ENCODE results near the gene USP21.
"Not testable (repeated sequence)": the region's sequence is repeated elsewhere in the genome, so short reads cannot be mapped to it uniquely, and the experiment has no call there.

The USP21 gene, protein sequence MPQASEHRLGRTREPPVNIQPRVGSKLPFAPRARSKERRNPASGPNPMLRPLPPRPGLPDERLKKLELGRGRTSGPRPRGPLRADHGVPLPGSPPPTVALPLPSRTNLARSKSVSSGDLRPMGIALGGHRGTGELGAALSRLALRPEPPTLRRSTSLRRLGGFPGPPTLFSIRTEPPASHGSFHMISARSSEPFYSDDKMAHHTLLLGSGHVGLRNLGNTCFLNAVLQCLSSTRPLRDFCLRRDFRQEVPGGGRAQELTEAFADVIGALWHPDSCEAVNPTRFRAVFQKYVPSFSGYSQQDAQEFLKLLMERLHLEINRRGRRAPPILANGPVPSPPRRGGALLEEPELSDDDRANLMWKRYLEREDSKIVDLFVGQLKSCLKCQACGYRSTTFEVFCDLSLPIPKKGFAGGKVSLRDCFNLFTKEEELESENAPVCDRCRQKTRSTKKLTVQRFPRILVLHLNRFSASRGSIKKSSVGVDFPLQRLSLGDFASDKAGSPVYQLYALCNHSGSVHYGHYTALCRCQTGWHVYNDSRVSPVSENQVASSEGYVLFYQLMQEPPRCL

GRCh38 chr1:161159087-161159912 is at the start of gene USP21:
Gene USP21 (plus strand): TSS chr1:161159500. CDS start chr1:161160641, 1,141 bp downstream.
- peak; percentile 83 for DNase-seq

DNA sequence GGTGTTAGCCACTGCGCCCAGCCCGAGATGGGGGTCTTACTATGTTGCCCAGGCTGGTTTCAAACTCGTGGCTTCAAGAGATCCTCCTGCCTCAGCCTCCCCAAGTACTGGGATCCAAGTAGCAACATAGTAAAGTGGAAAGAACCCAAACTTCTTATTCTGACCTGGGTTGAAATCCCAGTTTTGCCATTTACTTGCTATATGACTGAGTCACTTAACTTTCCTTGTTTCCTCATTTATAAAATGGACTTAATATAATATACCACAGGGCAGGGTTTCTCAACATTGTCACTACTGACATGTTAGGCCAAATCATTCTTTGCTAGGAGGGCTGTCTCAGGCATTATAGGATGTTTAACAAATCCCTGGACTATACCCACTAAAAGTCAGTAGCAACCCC is 48.2 kb upstream of the USP21 start:
- DNase-seq = no peak

- no peak for DNase-seq
Measured at GRCh38 chr1:161111527-161111926, 47.8 kb upstream of the USP21 start.

DNA sequence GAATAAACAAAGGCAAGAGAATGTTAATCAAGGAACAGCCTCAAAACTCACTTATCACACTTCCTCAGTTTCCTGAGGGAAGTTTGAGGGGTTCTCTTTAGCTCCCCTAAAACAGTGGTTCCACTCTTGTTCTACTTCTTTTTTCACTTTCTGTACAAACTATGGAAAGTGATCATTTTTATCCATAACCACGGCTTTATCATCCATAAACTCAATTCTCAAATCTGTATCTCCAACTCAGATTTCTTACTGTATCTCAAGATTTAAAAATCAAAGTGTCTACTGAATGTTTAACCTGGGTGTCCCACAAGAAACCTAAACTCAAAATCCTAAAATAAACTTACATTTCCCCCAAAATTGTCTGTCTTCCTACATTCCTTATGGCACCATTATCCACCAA is 45.4 kb upstream of the USP21 start:
- no peak for DNase-seq

- no peak for DNase-seq
Measured at GRCh38 chr1:161114556-161114955, 44.7 kb upstream of the USP21 start.

DNA sequence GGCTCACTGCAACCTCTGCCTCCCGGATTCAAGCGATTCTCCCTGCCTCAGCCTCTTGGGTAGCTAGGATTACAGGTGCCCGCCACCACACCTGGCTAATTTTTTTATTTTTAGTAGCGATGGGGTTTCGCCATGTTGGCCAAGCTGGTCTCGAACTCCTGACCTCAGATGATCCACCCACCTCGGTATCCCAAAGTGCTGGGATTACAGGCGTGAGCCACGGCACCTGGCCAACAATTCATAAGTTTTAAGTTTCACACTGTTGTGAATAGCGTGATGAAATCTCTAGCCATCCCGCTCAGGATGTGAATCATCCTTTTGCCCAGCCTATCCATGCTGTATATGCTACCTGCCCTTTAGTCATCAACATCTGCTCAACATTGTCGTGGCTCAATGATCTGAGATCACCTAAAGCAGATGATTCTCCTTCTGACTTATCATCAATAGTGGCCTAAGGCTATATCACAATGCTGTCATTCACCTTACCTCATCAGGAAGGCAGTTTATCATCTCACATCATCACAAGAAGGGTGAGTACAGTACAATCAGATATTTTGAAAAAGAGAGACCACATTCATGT is 44.1 kb upstream of the USP21 start:
- no peak for DNase-seq

DNA sequence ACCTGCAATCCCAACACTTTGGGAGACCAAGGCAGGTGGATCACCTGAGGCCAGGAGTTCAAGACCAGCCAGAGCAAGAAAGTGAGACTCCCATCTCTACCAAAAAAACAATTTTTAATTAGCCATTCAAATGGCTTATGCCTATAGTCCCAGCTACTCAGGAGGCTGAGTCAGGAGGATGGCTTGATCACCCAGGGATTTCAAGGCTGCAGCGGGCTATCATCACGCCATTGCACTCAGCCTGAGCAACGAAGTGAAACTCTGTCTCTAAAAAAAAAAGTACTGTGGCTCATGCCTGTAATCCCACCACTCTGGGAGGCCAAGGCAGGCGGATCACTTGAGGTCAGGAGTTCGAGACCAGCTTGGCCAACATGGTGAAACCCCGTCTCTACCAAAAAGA is 43.3 kb upstream of the USP21 start:
- not testable (repeated sequence) for DNase-seq

GRCh38 chr1:161117759-161118581 is 41.3 kb upstream of the USP21 start, which contains the start of the genes NIT1 and PFDN2:
Gene NIT1 (plus strand): TSS chr1:161118105. CDS start chr1:161118177, 72 bp downstream.
Gene PFDN2 (minus strand): TSS chr1:161118037. CDS start chr1:161118026, 11 bp downstream.
- DNase-seq = peak; percentile 67

DNA sequence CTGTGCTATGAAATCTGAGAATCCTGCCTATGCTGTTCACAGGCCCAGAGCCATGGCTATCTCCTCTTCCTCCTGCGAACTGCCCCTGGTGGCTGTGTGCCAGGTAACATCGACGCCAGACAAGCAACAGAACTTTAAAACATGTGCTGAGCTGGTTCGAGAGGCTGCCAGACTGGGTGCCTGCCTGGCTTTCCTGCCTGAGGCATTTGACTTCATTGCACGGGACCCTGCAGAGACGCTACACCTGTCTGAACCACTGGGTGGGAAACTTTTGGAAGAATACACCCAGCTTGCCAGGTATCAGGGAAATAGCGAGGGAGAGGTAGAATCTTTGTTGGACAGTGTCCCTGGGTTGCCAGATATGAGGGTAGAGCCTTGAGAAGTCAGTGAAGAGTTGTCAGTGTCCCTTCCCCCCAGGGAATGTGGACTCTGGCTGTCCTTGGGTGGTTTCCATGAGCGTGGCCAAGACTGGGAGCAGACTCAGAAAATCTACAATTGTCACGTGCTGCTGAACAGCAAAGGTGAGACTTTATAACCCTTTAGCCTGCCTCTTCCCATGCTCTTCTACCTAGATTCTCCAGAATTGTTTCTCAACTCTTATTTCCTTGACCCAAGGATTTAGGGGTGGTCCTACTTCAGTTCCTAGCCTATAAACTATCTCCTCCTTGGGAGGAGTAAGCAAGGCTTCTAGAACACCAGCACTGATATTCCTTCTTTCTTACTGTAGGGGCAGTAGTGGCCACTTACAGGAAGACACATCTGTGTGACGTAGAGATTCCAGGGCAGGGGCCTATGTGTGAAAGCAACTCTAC is 40.0 kb upstream of the USP21 start:
- no peak for DNase-seq

DNA sequence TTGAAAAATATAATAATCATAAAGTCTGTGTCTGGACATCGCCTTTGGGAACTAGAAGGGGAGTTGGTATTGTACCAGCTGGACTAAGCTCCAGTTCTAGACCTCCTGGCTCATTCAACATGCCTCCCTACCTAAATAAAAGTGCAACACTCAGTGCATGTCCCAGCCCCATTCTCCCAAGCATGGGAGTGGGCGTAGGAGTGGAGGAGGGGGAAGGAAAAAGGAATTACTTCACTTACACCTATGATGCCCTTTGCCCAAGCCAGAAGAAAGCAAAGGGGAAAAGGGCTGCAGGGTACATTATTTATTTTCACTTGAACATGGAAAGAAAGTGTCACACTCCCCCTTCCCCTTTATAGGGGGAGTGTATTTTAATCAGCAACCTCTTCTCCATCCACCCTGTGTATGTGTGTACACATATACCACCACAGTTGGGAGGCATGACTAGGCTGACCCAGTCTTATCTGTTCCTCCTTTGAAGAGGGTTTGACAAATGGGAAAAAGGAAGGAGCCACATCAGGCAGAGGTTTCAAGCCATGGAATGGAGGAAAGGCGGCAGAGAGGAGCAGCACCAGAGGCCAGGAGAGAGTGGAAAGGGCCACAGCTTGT is 38.2 kb upstream of the USP21 start:
- DNase-seq = no peak

GRCh38 chr1:161121834-161122233 is 37.5 kb upstream of the USP21 start:
- DNase-seq = no peak

- no peak for DNase-seq
Measured at GRCh38 chr1:161122967-161123366, 36.3 kb upstream of the USP21 start.

GRCh38 chr1:161127649-161128048 is 31.7 kb upstream of the USP21 start:
- DNase-seq = no peak

DNA sequence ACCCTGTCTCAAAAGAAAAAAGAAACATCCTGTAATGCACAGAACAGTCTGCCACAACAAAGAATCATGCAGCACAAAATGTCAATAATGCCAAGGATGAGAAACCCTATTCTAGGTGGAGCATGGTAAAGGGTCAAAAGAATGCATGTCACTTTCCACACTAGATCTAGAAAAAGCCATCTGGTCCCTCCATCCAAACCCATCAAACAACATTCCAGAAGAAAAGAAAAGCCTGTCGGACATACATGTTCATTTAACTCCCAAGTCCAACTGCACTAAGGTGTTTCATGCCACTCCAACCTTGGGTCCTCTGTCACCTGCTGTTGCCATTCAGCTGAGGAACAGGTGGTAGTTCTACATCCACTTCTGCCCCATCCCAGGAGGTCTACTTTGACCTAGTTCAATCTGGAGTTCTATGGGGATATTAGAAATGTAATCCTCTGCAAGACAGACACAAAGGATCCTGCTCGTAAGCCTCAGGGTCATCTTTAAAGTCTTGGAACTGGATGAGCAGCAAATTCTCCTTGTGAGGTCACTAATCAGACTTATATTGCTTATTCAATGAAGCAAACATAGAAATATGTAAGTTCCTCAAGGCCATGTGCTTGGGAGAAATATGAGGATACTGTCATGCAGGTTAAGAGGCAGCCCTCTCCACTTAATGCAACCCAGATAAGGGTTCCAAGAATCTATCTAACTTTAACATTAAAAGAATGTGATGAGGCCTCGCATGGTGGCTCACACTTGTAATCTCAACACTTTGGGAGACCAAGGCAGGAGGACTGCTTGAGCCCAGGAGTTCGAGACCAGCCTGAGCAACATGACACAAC is 30.5 kb upstream of the USP21 start:
- no peak for DNase-seq

DNA sequence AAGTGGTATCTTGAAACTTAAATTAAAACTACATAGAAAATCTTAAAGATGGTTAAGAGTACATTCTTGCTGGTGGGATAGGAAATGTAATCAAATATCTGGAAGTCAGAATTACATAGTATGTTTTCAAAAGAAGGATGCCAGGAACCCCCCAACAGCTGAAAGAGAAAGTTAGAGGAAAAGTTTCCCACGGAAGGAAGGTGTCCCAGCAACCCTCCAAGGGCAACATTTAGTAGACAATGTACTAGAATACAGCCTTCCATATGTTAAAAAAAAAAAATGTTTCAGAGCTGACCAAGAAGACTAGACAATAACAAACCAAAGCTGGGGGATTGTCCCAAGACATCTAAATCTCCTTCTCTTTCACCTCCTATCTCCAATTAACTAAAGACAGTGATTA is 29.0 kb upstream of the USP21 start:
- no peak for DNase-seq

GRCh38 chr1:161131523-161132409 is 27.5 kb upstream of the USP21 start:
- DNase-seq = no peak

DNA sequence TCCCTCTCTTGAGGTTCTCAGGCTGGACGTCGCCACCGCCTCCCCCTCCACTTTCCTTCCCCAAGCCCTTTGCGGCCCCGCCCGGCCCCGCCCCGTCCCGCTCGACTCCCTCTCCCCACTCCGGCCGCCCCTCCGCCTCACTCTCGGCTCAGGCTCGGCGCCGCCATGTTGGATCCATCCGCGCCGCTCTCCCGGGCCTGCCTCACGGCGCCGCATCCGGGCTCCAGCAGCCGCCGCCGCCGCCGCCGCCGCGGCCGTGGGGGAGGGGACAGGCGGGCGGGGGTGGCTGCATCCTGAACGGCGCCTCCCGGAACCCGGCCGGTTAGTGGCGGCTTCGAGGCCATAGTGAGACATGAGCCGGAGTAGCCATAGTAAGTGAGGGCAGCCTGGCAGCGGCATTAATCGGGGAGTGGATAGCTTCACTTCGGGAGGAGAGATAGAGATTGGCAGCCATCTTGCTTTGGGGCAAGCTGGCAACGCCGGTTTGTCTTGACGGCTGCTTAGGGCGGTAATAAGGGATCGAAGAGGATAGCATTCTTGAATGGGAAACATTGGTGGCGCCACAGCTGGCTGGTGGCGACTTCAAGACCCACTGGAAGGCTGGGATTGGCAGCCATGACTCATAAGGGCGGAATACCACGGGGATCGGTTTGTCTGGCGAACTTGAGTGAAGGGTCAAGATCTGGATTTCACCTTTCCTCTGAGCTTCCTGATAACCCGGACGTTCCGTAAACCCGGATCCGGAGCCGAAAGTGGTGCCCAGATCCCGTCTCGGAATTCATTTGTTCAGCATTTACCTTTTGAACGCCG is 26.7 kb upstream of the USP21 start, which contains the start of gene DEDD:
Gene DEDD (minus strand): TSS at position 258 of the 810 bp plus-strand sequence. CDS start 8,205 bp downstream, outside the sequence.
- DNase-seq = peak; percentile 99

All from SHP77 treated with DMSO at 0.1 percent for 48 hours (cell line).